ENCODE measurements around the gene XPO5. TPM values are rescaled to one million over a fixed set of nuclear protein-coding genes. Genes with fewer than 3 reads are reported as not detected.
A peak's percentile ranks its signal among the peaks of the same experiment; 100 is the strongest.

Gene XPO5
- polyA plus RNA-seq, 1 of the 3 experiments (the other 2 are of a cell fraction) = 29.5 TPM

DNA sequence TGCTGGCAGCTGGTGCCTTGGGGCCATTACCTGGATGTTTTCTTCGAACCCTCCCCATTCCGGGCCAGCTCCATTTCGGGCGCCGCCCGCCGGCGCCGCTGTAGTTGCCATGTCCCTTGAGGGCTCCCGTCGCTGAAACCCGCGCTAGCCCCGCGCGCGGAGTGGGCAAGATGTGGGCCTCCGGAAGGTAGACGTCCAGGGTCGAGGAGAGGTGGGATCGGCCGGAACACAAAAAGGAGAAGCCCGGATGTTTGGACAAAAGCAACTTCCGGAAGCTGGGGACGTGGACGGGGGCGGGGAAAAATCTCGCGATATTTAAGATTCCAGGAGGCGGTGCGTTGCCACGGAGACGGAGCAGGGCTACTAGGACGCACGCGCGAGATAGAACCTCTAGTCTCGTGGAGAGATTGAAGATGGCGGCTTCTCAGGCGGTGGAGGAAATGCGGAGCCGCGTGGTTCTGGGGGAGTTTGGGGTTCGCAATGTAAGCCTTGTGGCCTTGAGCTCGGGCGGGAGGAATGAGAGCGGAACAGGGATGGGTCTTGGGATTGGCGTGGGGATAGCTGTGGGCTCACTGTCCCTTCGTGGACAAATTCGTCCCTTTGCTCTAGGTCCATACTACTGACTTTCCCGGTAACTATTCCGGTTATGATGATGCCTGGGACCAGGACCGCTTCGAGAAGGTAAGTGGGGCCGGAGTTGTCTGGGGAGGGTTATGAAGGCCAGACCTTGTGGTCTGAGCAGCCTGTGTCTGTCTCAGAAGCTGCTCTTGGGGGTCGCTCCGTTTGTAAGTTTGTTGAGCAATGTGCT is 58.9 kb downstream of the XPO5 start, which contains the start of the genes POLR1C and YIPF3:
TSS of gene POLR1C (plus strand) at position 393 of the 808 bp plus-strand sequence. CDS start at position 414, 21 bp downstream.
TSS of gene YIPF3 (minus strand) at position 230 of the 808 bp plus-strand sequence. CDS start at position 111, 119 bp downstream.
- Histone ChIP-seq H3K36me3 (replicated peaks in 1 of 2; ENCODE audit: control insufficient read depth in 1 of 2, insufficient read depth in 2 of 2, low read length in 1 of 2) (peaks cover 49 to 61% of the 10 kb centered on the region in 2 experiments), H3K4me3 (ENCODE audit: low read depth in 2 of 2, low read length in 1 of 2) (peak within 1 kb of the TSS; percentile 86 to 100), H3F3A (replicated peaks; ENCODE audit: insufficient read depth) (peaks cover 6% of the 10 kb centered on the region), H3K9me3 (no peaks in the 10 kb centered on the region), H3K27ac (ENCODE audit: low read depth in 2 of 2, low read length in 1 of 2) (peak within 1 kb of the TSS; percentile 83 to 88), H4K20me1 (ENCODE audit: insufficient read depth) (0 out of 2 replicates have a peak, but pooled peaks cover 10% of the 10 kb centered on the region), H3K79me2 (ENCODE audit: insufficient read depth) (peaks cover 64% of the 10 kb centered on the region), H3K27me3 (ENCODE audit: insufficient read depth) (no peaks in the 10 kb centered on the region), H3K4me2 (peak within 1 kb of the TSS; percentile 84), H2AFZ (ENCODE audit: low read depth) (peak within 1 kb of the TSS; percentile 93), H3K9ac (peak within 1 kb of the TSS; percentile 97), H3K4me1 (ENCODE audit: control insufficient read depth in 1 of 2, insufficient read depth in 2 of 2, low read depth in 1 of 2, low read length in 1 of 2) (peaks cover 13 to 19% of the 10 kb centered on the region in 2 experiments), H3K9me2 (no peaks in the 10 kb centered on the region)
- POLR2A ChIA-PET = interaction anchor here (0.6 to 1.7 kb wide), 7 partner anchors 11 to 730 kb away, joined by 3 to 7 read pairs (median 3); partner anchors contain the start of genes HSP90AB1 and TJAP1
- peak; percentile 98 for DNase-seq
- TF ChIP-seq, protein P1, sequence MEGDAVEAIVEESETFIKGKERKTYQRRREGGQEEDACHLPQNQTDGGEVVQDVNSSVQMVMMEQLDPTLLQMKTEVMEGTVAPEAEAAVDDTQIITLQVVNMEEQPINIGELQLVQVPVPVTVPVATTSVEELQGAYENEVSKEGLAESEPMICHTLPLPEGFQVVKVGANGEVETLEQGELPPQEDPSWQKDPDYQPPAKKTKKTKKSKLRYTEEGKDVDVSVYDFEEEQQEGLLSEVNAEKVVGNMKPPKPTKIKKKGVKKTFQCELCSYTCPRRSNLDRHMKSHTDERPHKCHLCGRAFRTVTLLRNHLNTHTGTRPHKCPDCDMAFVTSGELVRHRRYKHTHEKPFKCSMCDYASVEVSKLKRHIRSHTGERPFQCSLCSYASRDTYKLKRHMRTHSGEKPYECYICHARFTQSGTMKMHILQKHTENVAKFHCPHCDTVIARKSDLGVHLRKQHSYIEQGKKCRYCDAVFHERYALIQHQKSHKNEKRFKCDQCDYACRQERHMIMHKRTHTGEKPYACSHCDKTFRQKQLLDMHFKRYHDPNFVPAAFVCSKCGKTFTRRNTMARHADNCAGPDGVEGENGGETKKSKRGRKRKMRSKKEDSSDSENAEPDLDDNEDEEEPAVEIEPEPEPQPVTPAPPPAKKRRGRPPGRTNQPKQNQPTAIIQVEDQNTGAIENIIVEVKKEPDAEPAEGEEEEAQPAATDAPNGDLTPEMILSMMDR (IDR thresholded peaks at IDR 0.05) = no peak
- TF ChIP-seq CHD2 (IDR thresholded peaks at IDR 0.05; ENCODE audit: low read length, partially characterized antibody) (peak; percentile 99), NRF1 (IDR thresholded peaks at IDR 0.05; ENCODE audit: low read depth, low read length) (peak; percentile 83), POLR2AphosphoS5 (IDR thresholded peaks at IDR 0.05; ENCODE audit: low read depth, low read length) (peak; percentile 97), TAF1 (IDR thresholded peaks at IDR 0.05; ENCODE audit: borderline replicate concordance, low read depth, low read length) (peak; percentile 91), RXRA (IDR thresholded peaks at IDR 0.05; ENCODE audit: borderline replicate concordance, low read depth) (no peak), MXI1 (IDR thresholded peaks at IDR 0.05; ENCODE audit: low read depth, low read length) (peak; percentile 99), ELF1 (IDR thresholded peaks at IDR 0.05) (peak; percentile 81), TEAD4 (IDR thresholded peaks at IDR 0.05; ENCODE audit: borderline replicate concordance, insufficient read depth) (no peak), YY1 (IDR thresholded peaks at IDR 0.05; ENCODE audit: low read depth) (peak; percentile 92), MEF2A (IDR thresholded peaks at IDR 0.05; ENCODE audit: borderline replicate concordance, low read depth) (no peak), RCOR1 (IDR thresholded peaks at IDR 0.05; ENCODE audit: low read length) (peak; percentile 24; the same call in 1 of the 2 replicates), RFX5 (IDR thresholded peaks at IDR 0.05; ENCODE audit: low read length) (peak; percentile 23; the same call in 1 of the 2 replicates), GABPA (IDR thresholded peaks at IDR 0.05; ENCODE audit: low read depth) (peak; percentile 94), SIN3A (IDR thresholded peaks at IDR 0.05; ENCODE audit: borderline replicate concordance, low read depth, low read length) (peak; percentile 93)
- TF ChIP-seq, protein P2, sequence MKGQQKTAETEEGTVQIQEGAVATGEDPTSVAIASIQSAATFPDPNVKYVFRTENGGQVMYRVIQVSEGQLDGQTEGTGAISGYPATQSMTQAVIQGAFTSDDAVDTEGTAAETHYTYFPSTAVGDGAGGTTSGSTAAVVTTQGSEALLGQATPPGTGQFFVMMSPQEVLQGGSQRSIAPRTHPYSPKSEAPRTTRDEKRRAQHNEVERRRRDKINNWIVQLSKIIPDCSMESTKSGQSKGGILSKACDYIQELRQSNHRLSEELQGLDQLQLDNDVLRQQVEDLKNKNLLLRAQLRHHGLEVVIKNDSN (IDR thresholded peaks at IDR 0.05; ENCODE audit: borderline replicate concordance, low read depth) = peak; percentile 37; the same call in 1 of the 2 replicates
- TF ChIP-seq, protein P3, sequence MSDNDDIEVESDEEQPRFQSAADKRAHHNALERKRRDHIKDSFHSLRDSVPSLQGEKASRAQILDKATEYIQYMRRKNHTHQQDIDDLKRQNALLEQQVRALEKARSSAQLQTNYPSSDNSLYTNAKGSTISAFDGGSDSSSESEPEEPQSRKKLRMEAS (IDR thresholded peaks at IDR 0.05; ENCODE audit: low read depth) = peak; percentile 92
- TF ChIP-seq, protein P4, sequence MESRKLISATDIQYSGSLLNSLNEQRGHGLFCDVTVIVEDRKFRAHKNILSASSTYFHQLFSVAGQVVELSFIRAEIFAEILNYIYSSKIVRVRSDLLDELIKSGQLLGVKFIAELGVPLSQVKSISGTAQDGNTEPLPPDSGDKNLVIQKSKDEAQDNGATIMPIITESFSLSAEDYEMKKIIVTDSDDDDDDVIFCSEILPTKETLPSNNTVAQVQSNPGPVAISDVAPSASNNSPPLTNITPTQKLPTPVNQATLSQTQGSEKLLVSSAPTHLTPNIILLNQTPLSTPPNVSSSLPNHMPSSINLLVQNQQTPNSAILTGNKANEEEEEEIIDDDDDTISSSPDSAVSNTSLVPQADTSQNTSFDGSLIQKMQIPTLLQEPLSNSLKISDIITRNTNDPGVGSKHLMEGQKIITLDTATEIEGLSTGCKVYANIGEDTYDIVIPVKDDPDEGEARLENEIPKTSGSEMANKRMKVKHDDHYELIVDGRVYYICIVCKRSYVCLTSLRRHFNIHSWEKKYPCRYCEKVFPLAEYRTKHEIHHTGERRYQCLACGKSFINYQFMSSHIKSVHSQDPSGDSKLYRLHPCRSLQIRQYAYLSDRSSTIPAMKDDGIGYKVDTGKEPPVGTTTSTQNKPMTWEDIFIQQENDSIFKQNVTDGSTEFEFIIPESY (IDR thresholded peaks at IDR 0.05; ENCODE audit: borderline replicate concordance, low read depth) = peak; percentile 98
- 0% methylated on average over 46 of the region's 57 CpGs for WGBS (ENCODE audit: low lambda C conversion rate)
- CTCF ChIA-PET = interaction anchor here (0.9 to 3.1 kb wide), 4 partner anchors 9 to 131 kb away, joined by 3 to 21 read pairs (median 8); no protein-coding TSS in a partner anchor
